Chondrocyte (in vitro differentiated cells): ENCODE measurements around the gene RERG. TPM values are rescaled to one million over a fixed set of nuclear protein-coding genes. Genes with fewer than 3 reads are reported as not detected.
A peak's percentile ranks its signal among the peaks of the same experiment; 100 is the strongest.

Experiments used
- DNase-seq: peaks from one replicate; pipeline ENCODE4 v3.0.0; 2021; ENCODE audit warnings: mixed read lengths, low spot score
- H3K27ac Mint-ChIP-seq: one replicate; pipeline ENCODE4 v1.8.0; 2021; ENCODE audit warnings: mild to moderate bottlenecking, moderate library complexity, mixed read lengths; ENCODE audit not compliant: unreplicated experiment
- H3K27me3 Mint-ChIP-seq: 2 replicates; pipeline ENCODE4 v1.8.0; 2021; ENCODE audit warnings: low read depth, mixed read lengths
- H3K36me3 Mint-ChIP-seq: 2 replicates; pipeline ENCODE4 v1.8.0; 2021; ENCODE audit warnings: low read depth, mixed read lengths
- H3K4me1 Mint-ChIP-seq: 2 replicates; pipeline ENCODE4 v1.8.0; 2021; ENCODE audit warnings: low read depth, mild to moderate bottlenecking, mixed read lengths
- H3K4me3 Mint-ChIP-seq: one replicate; pipeline ENCODE4 v1.8.0; 2021; ENCODE audit warnings: mild to moderate bottlenecking, moderate library complexity, mixed read lengths; ENCODE audit not compliant: unreplicated experiment
- H3K9me3 Mint-ChIP-seq: 2 replicates; pipeline ENCODE4 v1.8.0; 2021; ENCODE audit warnings: low read depth, mixed read lengths
- total RNA-seq: library from RNA; stranded (reverse); gene quantifications from 3 replicates; pipeline ENCODE4 v1.2.1, GENCODE V29; 2021
- TF ChIP-seq, protein P1 (sequence below): fragments of 200-600 bp; sonication (generic); IDR thresholded peaks from 2 replicates; pipeline ENCODE4 v1.5.0; 2021; ENCODE audit warnings: antibody characterized with exemption, mild to moderate bottlenecking, moderate library complexity

The RERG gene
- total RNA-seq, 1 donor from 2014 or later, result 10.1 TPM

DNA sequence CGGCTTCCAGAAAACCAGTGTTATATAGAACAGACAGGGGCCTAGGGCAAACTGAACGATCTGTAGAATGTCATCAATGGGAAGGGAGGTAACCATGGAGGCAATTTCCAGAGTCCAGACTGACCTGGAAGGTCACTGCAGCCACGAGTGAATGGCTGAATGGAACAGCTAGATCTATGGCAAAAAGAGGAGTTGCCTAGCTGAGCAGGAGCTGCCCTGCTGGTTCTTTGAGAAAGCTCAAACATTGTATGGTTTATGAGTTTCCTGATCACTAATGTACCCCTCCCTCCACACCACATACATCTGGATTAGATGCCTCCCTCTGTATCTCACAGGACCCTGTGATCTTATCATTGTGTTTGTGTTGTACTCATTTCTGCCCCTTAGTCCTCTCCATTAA, 1.0 kb upstream of the RERG start:
- H3K4me1 Mint-ChIP-seq, result peaks cover 43% of the 10 kb centered on the region
- DNase-seq, result no peak
- H3K27ac Mint-ChIP-seq, result no peak overlapping the region
- no peaks in the 10 kb centered on the region for H3K36me3 Mint-ChIP-seq
- TF ChIP-seq, protein P1, sequence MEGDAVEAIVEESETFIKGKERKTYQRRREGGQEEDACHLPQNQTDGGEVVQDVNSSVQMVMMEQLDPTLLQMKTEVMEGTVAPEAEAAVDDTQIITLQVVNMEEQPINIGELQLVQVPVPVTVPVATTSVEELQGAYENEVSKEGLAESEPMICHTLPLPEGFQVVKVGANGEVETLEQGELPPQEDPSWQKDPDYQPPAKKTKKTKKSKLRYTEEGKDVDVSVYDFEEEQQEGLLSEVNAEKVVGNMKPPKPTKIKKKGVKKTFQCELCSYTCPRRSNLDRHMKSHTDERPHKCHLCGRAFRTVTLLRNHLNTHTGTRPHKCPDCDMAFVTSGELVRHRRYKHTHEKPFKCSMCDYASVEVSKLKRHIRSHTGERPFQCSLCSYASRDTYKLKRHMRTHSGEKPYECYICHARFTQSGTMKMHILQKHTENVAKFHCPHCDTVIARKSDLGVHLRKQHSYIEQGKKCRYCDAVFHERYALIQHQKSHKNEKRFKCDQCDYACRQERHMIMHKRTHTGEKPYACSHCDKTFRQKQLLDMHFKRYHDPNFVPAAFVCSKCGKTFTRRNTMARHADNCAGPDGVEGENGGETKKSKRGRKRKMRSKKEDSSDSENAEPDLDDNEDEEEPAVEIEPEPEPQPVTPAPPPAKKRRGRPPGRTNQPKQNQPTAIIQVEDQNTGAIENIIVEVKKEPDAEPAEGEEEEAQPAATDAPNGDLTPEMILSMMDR, result no peak
- no peak overlapping the region for H3K4me3 Mint-ChIP-seq
- H3K9me3 Mint-ChIP-seq, result no peaks in the 10 kb centered on the region
- no peaks in the 10 kb centered on the region for H3K27me3 Mint-ChIP-seq

DNA sequence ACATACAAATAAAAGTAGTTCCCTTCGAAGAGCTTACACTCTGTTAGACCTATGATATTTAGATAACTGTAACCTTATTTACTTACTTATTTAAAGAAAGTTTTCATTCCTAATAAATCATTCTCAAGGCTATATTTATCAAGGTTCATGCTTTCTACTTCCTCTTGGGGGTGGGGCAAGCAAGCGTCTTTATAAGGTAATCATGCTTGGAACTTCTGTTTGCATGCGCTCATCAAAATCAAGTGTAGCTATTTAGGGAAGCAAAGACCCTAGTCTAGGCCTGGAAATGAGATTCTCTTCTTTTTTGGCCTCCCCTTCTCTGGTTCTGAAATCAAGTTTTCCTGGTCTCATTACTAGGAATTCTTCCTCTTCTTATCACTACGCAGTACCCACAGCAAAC, 766 bp downstream of the RERG start:
- H3K9me3 Mint-ChIP-seq, result no peaks in the 10 kb centered on the region
- TF ChIP-seq, protein P1, result no peak
- H3K36me3 Mint-ChIP-seq, result no peaks in the 10 kb centered on the region
- no peak overlapping the region for H3K27ac Mint-ChIP-seq
- H3K27me3 Mint-ChIP-seq, result no peaks in the 10 kb centered on the region
- H3K4me1 Mint-ChIP-seq, result peaks cover 59% of the 10 kb centered on the region
- peak overlapping the region; percentile 86 for H3K4me3 Mint-ChIP-seq
- no peak for DNase-seq

GRCh38 chr12:15218794-15219193, 2.4 kb downstream of the RERG start:
- Mint-ChIP-seq H3K36me3 (peaks cover 2% of the 10 kb centered on the region), H3K4me3 (no peak overlapping the region), H3K9me3 (no peaks in the 10 kb centered on the region), H3K4me1 (peaks cover 70% of the 10 kb centered on the region), H3K27me3 (no peaks in the 10 kb centered on the region), H3K27ac (no peak overlapping the region)
- TF ChIP-seq, protein P1, result no peak
- DNase-seq, result no peak

DNA sequence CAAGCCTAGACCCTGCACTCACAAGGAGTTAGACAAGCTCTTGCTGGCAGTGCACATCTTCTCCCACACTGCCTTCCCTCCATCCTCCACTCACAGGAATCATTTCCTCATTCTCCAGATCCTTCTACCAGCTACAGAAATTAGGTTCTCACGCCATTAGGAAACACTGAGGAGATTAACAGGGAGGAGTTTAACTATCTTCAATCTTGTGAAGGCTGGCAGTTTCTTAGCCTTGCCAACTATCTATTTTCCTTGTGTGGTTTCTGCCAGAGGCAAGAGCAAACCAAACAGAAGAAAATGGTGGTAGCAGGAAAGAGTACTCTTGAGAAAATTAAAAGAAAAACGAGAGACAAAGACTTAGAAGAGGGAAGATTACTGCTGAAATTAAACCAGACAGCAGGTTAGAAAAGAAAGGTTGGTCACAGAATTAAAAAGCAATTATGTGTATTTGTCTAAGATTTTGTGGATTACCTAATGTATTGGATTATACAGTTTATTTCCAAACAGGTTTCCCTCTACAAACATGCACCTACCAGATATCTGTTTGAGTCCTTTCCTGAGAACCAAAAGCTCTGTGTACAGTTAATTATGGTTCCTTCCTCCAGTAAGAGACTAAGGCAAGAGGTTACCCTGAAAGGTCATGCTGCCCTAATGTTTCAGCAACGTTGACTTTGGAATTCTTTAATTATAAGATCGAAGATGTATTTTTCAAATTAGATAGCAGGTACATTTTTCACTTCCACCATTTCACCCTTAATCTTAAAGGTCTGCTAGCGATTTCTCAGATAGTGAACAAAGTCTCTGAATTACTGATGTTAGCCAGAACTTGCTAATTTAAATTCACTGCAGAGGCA, 5.0 kb downstream of the RERG start:
- TF ChIP-seq, protein P1, result no peak
- peaks cover 2% of the 10 kb centered on the region for H3K9me3 Mint-ChIP-seq
- DNase-seq, result no peak
- H3K27me3 Mint-ChIP-seq, result no peaks in the 10 kb centered on the region
- peaks cover 4% of the 10 kb centered on the region for H3K36me3 Mint-ChIP-seq
- H3K4me3 Mint-ChIP-seq, result no peak overlapping the region
- H3K4me1 Mint-ChIP-seq, result peaks cover 72% of the 10 kb centered on the region
- peak overlapping the region; percentile 87 for H3K27ac Mint-ChIP-seq

DNA sequence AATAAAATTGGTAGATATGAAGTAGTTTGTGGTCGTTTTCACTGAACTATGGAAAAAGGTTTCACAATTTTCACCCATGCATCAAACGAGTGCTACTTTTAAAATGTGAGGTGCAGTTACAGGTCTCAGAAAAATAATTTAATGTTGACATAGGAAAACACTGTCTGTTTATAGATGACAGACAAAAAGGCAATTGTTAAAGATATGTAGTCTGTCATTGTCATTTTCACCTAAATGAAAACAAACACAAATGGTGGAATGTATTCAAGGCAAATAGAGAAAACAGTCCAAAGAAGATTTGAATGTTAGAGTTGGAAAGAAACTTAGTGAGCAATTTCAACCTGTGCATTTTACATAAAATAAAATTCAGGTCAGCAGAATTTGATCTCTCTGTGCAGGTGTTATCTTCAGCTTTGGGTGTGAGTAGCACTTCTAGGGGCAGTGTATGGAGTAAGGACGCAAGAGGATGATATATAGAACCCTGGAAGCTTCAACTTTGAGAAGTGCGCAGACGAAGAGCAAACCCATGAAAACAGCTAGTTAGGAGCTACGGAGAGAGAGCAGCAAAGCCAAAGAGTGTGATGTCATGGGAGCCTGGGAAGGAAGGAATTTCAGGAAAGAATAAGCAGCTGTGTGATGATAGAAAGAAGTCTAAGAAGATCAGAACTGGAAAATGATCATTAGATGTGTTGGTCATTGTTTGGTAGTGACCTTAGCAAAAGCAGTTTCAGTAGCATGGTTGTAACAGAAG, 6.2 kb downstream of the RERG start:
- TF ChIP-seq, protein P1, result no peak
- peaks cover 4% of the 10 kb centered on the region for H3K36me3 Mint-ChIP-seq
- peaks cover 3% of the 10 kb centered on the region for H3K9me3 Mint-ChIP-seq
- H3K27ac Mint-ChIP-seq, result peak overlapping the region; percentile 5
- H3K27me3 Mint-ChIP-seq, result no peaks in the 10 kb centered on the region
- H3K4me1 Mint-ChIP-seq, result peaks cover 73% of the 10 kb centered on the region
- no peak overlapping the region for H3K4me3 Mint-ChIP-seq
- no peak for DNase-seq
